ENCODE measurements around the gene RFX1.

- no peak for TF ChIP-seq CTCF (IDR thresholded peaks at IDR 0.05; ENCODE audit: poor library complexity, severe bottlenecking)
- no peak for TF ChIP-seq EP300 (conservative IDR thresholded peaks at IDR 0.05; ENCODE audit: poor library complexity, severe bottlenecking)
- TF ChIP-seq RAD21 (conservative IDR thresholded peaks at IDR 0.05), result no peak
- TF ChIP-seq TAF1 (IDR thresholded peaks at IDR 0.05; ENCODE audit: low read depth), result no peak
- TF ChIP-seq MXI1 (conservative IDR thresholded peaks at IDR 0.05; ENCODE audit: poor library complexity, severe bottlenecking), result no peak
- TF ChIP-seq EZH2 (IDR thresholded peaks at IDR 0.05; ENCODE audit: borderline replicate concordance, insufficient read depth, low read length, poor library complexity, severe bottlenecking), result no peak
- no peak for TF ChIP-seq SMC3 (conservative IDR thresholded peaks at IDR 0.05; ENCODE audit: poor library complexity)
Measured at GRCh38 chr19:14054721-14055120, 48.6 kb upstream of the RFX1 start.

Data from neural cell (in vitro differentiated cells).